GM19397 (cell line): ENCODE data around the gene NAV1.
"Not testable (repeated sequence)": the region's sequence is repeated elsewhere in the genome, so short reads cannot be mapped to it uniquely, and the experiment has no call there.

Experiments used
- ATAC-seq: cut with Tn5 transposase; IDR thresholded peaks from one replicate; pipeline ENCODE4 v1.9.1; 2021; ENCODE audit warnings: mild to moderate bottlenecking, moderate library complexity; ENCODE audit not compliant: unreplicated experiment

The NAV1 gene

DNA sequence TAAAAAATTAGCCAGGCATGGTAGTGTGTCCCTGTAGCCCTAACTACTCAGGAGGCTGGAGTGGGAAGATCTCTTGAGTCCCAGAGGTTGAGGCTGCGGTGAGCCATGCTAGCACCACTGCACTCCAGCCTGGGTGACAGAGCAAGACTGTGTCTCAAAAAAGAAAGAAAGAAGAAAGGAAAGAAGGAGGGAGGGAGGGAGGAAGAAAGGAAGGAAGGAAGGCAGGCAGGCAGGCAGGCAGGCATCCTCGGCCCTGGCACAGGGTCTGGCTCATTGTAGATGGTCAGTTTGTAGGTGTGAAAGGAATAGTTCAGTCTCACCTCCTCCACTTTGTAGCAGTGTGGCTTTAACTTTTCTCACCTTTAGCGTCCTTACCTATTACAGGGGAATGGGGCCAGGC lies 25.0 kb downstream of the NAV1 start:
- no peak for ATAC-seq

DNA sequence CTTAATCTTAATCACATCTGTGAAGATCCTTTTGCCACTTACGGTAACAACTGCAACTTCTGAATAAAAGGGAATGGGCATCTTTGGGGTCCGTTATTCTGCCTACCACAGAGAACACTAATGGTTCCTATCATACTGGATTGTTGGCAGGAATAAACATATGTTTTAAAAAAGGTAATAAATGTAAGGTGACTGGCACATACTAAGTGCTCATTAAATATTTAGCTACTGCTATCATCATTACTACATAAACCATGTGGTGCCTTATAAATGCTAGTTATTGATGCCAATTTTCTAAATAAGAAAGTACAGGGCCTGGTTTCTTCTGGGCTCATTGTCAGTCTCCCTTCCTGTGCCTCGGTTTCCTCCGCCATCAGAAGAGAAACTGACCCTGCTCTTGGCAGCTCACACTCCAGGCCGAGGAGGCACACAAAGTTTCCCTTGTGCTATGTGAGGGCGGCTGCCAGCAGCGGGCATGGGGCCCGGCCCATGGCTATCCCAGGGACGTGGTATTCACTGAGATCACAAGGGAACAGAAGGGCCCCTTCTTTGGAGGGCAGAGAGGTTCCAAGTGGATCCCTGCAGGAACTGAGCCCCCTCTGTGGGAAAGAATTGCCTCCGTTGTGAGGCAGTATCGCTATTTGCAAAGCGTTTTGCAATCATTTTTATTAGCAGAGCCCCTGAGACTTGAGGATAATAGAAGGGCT lies 26.2 kb downstream of the NAV1 start:
- no peak for ATAC-seq

DNA sequence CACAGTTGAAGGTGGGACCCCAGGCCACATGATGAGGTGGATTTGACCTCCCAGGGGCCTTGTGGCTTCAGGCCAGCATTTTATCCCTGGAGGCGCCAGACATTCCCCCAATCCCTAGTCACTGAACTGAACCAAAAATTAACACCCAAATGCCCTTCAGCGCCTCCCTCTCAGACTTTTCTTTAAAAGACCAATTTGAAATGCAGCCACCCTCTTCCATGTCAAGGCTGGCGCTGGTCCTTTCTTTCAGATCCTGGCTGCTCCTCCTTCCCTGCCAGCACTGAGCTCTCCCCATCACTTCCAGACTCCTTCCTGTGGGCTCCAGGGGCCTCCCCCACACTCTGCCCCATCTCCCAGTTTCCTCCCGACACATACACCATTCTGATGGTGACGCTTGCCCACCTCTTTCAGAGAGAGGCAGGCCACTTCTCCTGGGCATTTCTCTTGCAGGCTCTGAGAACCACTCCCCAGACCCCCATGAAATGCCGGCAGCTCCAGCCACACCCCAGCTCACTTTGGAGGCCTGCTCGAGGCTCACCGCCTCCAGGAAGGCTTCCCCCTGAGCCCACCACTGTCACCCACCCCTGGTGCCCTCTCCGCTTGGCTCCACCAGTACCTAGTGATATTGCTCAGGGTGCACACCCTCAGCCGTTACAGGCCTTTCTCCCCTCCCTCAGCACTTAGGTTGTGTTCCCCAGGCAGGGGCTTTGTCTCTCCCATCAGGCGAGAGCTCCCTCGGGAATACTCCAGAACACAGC lies 27.0 kb downstream of the NAV1 start:
- ATAC-seq: no peak

DNA sequence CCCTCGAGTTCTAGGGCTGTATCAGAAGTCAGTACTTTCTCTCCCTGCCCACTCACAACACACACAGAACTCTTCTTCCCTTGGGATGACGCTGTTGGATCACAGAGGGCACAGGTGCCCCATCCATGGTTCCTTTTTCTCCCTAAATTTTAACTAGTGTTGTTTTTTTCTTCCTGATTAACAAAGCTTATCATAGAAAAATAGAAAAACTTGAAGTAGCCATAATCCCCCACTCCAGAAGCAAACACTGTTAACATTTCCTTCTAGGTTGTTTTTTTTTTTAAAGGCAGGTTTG lies 27.5 kb downstream of the NAV1 start:
- no peak for ATAC-seq

DNA sequence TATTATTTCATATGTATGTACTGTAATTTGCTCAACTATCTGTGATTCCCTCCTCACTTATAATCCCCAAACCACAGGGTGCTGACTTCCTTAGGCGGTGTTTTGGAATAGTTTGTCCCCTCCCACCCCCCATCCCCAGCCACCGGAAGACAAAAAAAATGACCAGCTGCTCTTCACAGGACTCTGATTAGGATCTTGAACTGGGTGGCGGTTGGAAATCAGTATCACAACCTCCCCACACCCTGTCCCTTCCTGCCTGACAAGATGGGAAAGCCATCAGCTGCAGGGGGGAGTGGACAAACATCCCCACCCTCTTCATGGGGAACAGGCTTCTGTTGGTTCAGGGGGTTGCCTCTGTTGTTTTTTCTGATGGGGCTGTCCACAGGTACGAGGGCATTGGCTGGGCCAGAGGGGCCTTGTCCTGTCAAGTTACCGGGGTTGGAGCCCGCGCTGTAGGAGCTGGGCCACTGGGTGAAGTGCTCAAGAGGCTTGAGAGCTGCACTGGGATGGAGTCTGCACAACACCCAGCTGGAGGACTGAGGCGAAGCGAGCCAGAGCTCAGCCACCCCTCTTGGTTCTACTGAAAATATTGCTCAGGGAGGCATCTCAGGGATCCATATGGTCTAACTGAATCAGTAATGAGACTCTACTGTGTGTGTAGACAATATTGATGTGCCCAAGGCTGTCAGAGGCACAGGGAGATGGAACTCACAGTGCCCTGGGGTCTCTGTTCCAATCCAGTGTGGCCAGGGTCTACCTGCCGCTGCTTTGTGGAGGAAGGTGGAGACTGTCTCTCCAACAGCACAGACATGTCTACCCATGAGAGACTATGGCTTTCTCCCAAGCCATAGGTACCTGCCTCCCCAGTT lies 28.2 kb downstream of the NAV1 start:
- no peak for ATAC-seq

DNA sequence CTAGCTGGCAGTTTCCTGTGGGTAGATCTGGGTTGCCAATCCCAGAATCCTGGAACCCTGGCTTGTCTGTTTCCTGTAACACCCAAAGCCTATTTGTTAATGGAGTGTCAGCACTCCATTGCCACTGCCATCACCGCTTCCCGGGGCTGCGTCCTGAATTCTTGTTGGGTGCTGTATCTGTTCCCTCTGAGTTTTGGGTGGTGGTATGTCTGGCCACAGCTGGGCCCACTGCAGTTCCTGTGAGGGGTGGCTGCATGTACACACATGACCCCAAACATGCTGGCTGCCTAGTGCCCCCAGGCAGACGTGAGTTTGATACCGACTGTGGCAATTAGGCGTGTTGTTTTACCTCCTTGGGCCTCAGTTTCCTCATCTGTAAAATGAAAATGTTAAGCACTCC lies 29.3 kb downstream of the NAV1 start:
- ATAC-seq: no peak

DNA sequence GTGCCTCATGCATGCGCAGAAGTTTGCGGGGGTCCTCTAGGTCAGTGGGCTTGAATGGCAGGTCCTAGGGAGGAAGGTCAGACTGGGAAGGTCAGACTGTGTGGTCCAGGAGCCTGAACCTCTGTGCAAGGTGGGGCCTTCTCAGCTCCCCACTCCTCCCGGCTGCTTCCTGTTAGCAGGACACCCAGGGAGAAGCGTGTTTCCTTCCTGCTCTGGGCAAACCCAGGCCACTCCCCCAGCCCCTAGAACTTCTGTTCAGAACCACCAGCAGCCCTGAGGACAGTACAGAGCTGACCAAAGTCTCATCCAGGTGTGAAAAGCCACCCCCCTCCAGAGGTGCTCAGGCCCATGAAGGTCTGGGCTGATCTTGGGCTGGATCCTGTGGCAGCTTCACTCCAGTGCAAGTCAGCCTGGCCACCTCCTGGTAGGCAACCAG lies 29.9 kb downstream of the NAV1 start:
- no peak for ATAC-seq

DNA sequence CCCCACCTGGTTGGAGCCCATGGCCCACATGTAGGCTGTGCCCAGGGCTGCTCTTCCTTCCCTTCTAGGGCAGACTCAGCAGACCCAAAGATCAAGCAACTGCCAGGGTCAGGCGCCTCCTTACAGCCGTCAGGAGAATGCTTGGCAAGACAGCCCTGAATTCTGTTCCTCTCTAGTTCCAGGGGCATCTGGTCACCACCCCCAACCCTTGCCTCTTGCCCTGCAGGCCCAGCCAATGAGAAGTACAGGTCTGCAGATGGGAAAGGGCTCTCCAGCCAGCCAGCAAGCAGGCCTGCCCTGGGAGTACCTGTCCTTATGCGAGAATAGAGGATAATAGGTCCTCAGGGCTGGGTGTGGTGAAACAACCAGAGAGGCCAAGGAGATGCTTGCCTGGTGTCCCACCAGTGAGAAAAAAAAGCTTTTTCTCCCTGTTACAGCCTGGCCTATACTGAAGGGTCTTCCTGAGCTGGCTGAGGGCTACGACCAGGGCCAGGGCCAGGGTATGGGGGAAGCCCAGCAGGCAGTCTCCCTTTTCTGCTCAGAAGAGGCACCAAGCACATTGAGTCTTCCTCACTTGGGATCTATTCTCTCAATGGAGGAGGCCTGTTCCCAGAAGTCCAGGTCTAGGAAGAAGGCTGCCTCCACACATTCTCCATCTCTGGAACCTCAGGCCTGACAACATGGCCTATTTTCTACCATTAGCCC lies 31.4 kb downstream of the NAV1 start:
- no peak for ATAC-seq

DNA sequence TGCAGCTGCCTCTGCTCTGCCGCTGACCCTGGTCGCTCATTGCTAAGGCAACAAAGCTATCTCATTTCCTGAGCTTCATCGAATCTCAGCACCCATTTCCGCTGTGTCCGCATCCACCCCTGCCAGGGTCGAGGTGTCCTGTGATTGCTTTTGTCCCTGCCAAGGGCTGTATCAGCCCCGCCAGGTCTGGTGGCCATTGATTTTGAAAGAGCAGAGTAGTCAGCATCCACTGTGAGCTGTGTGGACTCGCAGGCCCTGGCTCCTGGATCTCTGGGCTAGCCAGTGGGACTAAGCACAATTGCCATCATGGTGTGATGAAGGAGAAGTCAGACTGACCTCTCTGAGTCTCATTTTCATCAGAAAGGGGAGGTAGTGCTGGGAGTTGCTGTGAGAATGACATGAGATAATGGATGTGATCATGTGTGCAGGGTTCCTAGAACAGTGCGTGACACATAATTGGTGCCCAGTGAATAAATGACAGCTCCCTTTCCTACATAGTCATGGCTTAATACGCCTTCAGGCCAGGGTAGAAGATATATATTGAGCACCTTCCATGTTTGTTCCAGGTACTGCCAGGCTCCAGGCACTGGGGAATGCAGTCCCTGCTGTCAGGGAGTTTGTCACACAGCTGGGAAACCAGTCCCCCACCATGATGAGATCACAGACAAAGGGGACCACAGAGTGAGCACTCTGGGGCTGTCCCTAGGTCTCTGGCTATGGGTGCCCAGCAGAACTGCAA lies 32.1 kb downstream of the NAV1 start:
- no peak for ATAC-seq

DNA sequence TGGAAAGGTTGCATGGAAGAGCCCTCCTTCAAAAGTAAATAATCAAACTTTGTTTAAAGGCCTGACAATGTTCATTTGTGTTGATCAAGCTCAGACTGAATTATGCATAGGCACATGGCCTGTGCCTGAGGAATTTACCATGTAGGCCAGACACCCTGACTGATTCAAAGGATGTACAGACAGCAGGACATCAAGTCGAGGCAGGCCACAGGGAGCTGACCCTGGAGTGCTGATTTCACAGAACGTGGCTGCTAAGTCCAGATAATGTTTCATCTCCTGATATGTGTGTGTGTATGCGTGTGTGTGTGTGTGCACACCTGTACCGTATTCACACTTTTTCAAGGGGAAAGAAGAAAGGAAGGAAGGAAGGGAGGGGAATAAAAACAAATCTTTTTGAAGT lies 34.1 kb downstream of the NAV1 start:
- no peak for ATAC-seq

DNA sequence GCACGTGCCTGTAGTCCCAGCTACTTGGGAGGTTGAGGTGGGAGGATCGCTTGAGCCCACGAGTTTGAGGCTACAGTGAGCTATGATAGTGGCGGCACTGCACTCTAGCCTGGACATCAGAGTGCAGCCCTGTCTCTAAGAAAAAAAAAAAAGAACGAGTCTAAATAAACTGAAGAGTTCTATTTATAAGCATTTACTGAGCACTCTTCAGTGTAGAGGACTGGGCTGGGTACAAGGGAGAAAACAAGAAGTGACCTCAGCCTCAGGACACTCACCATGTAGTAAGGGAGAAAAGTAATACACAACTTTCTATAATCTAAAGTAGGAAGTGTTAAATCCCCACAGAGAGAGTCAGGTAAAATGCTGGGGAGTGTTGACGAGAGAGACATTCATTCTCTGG lies 35.0 kb downstream of the NAV1 start:
- ATAC-seq: no peak

DNA sequence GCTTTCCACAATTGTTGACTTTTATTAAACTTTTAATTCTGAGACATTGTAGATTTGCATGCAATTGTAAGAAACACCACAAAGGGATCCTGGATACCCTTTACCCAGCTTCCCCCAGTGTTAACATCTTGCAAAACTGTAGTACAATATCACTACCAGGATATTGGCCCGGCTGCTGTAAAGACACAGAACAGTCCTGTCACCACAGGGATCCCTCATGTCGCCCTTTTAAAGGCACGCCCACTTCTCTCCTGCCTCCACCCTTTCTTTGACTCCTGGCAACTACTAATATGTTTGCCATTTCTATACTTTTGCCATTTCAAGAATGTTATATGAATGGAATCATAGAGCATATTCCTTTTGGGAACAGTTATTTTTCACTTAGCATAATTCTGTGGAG lies 37.0 kb downstream of the NAV1 start:
- ATAC-seq: no peak

DNA sequence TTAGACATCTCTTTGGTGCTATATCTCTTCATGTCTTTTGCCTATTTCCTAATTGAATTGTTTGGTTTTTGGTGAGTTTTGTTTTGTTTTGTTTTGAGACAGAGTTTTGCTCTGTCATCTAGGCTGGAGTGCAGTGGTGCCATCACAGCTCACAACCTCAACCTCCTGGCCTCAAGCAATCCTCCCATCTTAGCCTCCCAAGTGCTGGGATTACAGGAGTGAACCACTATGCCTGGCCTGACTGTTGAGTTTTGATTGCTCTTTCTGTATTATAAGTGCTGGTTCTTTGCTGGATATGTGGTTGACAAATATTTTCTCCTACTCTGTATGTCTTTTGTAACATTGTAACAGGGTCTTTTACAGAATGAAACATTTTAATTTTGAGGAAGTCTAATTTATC lies 38.0 kb downstream of the NAV1 start:
- ATAC-seq: no peak

DNA sequence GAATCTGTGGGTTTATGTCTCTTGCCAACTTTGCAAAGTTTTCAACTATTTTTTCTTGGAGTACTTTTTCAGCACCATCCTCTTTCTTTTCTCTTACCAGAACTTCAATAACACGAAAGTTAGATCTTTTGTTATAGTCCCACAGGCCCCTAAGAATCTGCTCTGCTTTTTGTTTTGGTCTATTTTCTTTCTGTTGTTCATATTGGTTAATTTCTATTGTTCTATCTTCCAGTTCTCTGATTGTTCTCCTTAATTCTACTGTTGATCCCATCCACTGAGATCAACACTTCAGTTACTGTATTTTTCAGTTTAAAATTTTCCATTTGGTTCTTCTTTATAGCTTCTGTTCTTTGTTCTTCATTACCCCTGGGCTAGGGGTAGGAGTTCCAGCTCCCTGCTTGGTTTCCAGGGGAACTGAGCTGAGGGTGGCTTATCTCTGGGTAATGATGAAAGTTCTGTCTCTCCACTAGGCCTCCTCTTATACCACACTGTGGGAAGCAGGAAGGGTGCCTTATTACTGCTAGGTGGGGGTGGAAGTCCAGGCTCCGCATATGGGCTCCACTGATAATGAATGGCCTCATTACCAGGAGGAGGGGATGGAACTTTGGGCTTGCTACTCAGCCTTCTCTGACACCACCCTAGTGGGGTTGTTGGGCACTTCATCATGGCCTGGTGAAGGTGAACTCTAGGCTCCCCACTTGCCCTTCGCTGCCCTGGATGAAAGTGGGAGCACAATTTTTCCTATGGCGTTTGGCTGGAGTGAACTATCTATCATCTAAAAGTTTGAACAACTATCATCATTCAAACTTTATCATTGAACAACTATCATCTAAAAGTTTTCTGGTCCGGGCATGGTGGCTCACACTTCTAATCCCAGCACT lies 39.3 kb downstream of the NAV1 start:
- ATAC-seq: no peak

DNA sequence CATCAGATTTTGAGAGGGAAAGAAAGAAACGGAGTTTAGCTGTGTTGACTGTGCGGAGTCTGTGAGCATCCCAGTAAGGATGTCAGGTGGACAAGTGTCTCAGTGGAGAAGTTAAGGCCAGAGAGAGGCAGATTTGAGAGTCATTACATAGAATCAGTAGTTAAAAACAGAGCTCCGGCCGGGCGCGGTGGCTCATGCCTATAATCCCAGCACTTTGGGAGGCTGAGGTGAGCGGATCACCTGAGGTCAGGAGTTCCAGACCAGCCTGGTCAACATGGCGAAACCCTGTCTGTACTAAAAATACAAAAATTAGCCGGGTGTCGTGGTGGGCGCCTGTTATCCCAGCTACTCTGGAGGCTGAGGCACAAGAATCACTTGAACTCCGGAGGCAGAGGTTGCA lies 42.4 kb downstream of the NAV1 start:
- ATAC-seq: not testable (repeated sequence)

DNA sequence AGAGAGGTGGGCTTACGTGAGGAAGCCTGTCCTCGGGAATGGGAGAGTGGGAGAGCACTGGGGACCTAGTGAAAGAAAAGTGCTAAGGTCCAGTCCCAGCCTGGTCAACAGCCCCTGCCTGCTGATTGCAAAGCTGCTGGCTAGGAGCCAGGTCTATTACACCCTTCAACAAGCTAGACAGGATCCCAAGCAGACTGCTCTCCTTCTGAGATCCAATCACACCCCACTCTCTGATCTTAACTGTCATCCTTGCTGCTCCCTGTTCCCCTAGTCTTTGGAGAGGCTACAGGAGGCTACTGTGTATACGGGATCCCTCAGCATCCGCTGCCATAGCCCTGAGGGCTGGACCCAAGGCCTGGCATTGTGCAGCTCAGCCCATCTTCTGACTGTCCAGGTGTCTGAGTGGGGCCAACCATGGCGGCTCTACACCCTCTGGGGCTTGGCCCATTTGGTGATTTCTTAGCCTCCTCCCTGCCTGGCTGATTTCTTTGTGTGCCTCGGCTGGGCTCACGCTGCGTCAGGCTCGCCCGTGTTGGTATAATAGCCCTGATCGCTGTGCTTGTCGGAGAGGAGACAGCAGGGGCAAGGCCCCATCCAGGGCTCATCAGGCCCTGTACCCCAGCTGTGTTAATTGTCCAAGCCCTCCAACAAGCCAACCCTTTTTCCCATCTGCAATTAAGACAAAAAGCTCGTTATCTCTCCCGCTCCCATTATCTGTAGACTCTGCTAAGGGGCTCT lies 43.9 kb downstream of the NAV1 start:
- ATAC-seq: no peak

DNA sequence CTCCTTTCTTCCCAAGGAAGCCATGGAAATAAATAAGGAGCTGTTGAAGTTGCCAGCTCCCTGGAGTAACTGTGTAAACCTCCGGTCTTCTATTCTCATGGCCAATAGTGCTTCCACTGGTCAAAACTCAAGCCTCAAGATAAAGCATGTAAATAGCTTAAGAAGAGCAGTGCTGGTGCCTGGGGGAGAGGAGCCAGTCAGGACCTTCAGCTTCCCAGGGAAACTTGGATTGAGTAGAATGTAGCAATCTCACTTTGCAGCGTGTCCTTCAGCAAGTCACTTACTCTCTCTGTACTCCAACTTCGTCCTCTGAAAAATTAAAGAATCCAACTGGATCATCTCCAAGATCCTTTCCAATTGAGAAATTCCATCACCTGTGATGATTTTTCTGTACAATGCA lies 44.7 kb downstream of the NAV1 start:
- ATAC-seq: no peak

DNA sequence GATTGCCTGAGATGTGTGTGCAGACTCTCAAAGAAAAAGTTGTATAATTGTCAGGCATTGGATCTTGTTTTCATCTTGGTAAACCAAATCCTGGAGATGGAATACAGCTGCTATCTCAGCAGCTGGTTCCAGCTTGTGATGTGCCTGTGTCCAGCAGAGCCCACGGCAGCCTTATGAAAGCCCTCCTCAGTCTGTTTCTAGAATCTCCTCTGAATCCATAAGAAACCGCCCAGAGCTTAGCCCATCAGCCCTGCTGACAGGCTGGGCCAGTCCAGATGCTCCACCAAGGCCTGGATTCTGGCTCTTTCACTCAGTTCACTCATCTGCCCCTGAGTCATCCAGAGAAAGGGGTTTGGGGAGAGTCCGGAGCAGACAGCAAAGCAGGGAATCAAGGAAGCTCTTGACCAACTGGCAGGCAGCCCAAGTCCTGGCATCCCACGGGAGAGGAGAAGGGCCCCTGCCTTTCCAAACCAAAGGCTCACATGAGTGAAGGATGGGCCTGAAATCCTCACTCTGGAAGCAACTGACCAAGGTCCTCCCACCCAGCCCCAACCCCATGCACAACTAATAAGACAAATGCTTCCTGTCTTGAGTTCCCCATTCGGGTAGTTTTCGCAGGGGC lies 45.7 kb downstream of the NAV1 start:
- ATAC-seq: no peak

DNA sequence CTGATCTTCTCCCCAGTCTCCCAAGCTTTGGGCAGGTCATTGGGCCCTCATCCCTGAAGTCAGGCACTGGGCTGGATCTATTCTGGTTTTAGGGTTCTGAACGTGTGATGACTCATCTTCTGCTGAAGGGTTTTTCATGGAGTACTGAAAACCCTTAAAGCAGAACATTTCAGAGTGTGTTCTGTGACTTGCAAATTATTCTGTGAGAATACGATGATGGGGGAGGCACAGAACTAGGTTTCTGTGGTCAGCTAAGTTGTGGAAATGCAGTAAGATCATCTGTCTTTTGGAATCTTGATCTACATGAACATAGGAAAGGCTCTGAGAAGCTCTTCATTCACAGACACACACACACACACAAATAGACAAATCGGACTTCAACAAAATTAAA lies 46.2 kb downstream of the NAV1 start:
- no peak for ATAC-seq
